K562 (cell line): ENCODE data around the gene CTDNEP1. TPM values are rescaled to one million over a fixed set of nuclear protein-coding genes. Genes with fewer than 3 reads are reported as not detected.

Source experiments
- AFF1 ChIP-seq, 2 experiments: fragments of 450-650 bp; IDR thresholded peaks; 2 replicates each; pipeline ENCODE4 v1.6.1; 2018; ENCODE audit warnings: mild to moderate bottlenecking in 2 of 2, low read depth in 1 of 2; ENCODE audit not compliant: partially characterized antibody in 2 of 2
- ARID1B ChIP-seq: fragments of 450-650 bp; IDR thresholded peaks from 2 replicates; pipeline ENCODE4 v1.6.1; 2016; ENCODE audit warnings: antibody characterized with exemption, mild to moderate bottlenecking, inconsistent platforms
- CTBP1 ChIP-seq: fragments of 450-650 bp; IDR thresholded peaks from 2 replicates; pipeline ENCODE4 v1.6.1; 2016; ENCODE audit warnings: borderline replicate concordance
- ELF4 ChIP-seq: fragments of 450-650 bp; formaldehyde crosslinking; IDR thresholded peaks from 2 replicates; pipeline ENCODE4 v1.4.0; 2022; ENCODE audit warnings: missing genetic modification characterization
- GABPA ChIP-seq: fragments of 200-800 bp; sonication (Bioruptor generic); conservative IDR thresholded peaks from 2 replicates; pipeline ENCODE4 v1.6.1; 2016; ENCODE audit warnings: low read depth, missing genetic modification characterization, missing compliant biosample characterization
- GABPB2 ChIP-seq: fragments of 250-450 bp; sonication (Bioruptor Pico); conservative IDR thresholded peaks from 2 replicates; pipeline ENCODE4 v1.5.1; 2021; ENCODE audit warnings: mild to moderate bottlenecking
- HLTF ChIP-seq: fragments of 450-650 bp; IDR thresholded peaks from 2 replicates; pipeline ENCODE4 v1.6.1; 2016
- KDM5B ChIP-seq: fragments of 200-600 bp; sonication (generic); IDR thresholded peaks from 2 replicates; pipeline ENCODE4 v1.6.1; 2012; ENCODE audit warnings: low read depth, mild to moderate bottlenecking, moderate library complexity, low read length, control low read depth, inconsistent platforms; ENCODE audit not compliant: insufficient replicate concordance
- LARP7 ChIP-seq: fragments of 450-650 bp; IDR thresholded peaks from 2 replicates; pipeline ENCODE4 v1.6.1; 2016
- MEF2D ChIP-seq: conservative IDR thresholded peaks from 2 replicates; pipeline ENCODE4 v1.6.1; 2016; ENCODE audit warnings: low read depth, missing genetic modification characterization, missing compliant biosample characterization
- MITF ChIP-seq: IDR thresholded peaks from 2 replicates; pipeline ENCODE4 v1.6.1; 2014; ENCODE audit warnings: antibody characterized with exemption
- MTA2 ChIP-seq: fragments of 450-650 bp; IDR thresholded peaks from 2 replicates; pipeline ENCODE4 v1.6.1; 2016; ENCODE audit warnings: low read depth
- NFYB ChIP-seq: IDR thresholded peaks from 2 replicates; pipeline ENCODE4 v1.6.1; 2011; ENCODE audit warnings: mild to moderate bottlenecking, moderate library complexity; ENCODE audit not compliant: insufficient read length; ENCODE audit errors: extremely low read depth
- POLR2G ChIP-seq: fragments of 200-400 bp; formaldehyde crosslinking; IDR thresholded peaks from 2 replicates; pipeline ENCODE4 v1.6.1; 2017; ENCODE audit warnings: low read depth, mild to moderate bottlenecking, antibody characterized with exemption, low read length, moderate library complexity
- PTBP1 ChIP-seq: fragments of 200-400 bp; formaldehyde crosslinking; IDR thresholded peaks from 2 replicates; pipeline ENCODE4 v1.6.1; 2017; ENCODE audit warnings: low read depth, low read length
- THRB ChIP-seq: fragments of 450-650 bp; formaldehyde crosslinking; conservative IDR thresholded peaks from 2 replicates; pipeline ENCODE4 v1.4.0; 2022; ENCODE audit warnings: mild to moderate bottlenecking, missing genetic modification characterization
- YY1 ChIP-seq, 3 experiments: IDR thresholded peaks; 2 replicates each; pipeline ENCODE4 v1.6.1; 2011; ENCODE audit warnings: low read length in 2 of 3, mild to moderate bottlenecking in 2 of 3, moderate library complexity in 2 of 3, borderline replicate concordance in 1 of 3, control low read depth in 1 of 3, low read depth in 1 of 3; ENCODE audit not compliant: insufficient read depth in 3 of 3, insufficient replicate concordance in 2 of 3, control insufficient read depth in 1 of 3, insufficient read length in 1 of 3; ENCODE audit errors: extremely low read depth in 1 of 3
- ZNF347 ChIP-seq: fragments of 450-650 bp; formaldehyde crosslinking; IDR thresholded peaks from 2 replicates; pipeline ENCODE4 v1.4.0; 2020; ENCODE audit warnings: low read depth, mild to moderate bottlenecking, moderate library complexity
- ZNF444 ChIP-seq: fragments of 250-450 bp; sonication (Bioruptor Pico); IDR thresholded peaks from 2 replicates; pipeline ENCODE4 v1.4.0; 2020; ENCODE audit warnings: mild to moderate bottlenecking, moderate library complexity
- polyA plus RNA-seq, 8 experiments: library from polyadenylated mRNA; depleted of rRNA in 4 of 8; stranded (reverse) in 5 of 8; unstranded in 3 of 8; fragments of >200 nt; fragmentation: Nextera tagmentation in 2 of 8; fragmentation: Illumina TruSeq in 1 of 8; extraction: Ambion mirVana in 2 of 8; extraction: Trizol in 1 of 8; gene quantifications; 2 replicates each; pipeline versions ENCODE4 v1.2.1 to v1.2.3, GENCODE V29; 2011 to 2014; ENCODE audit warnings: inconsistent platforms in 1 of 8, missing spikeins in 1 of 8
- total RNA-seq, 7 experiments: library from RNA; depleted of rRNA in 6 of 7; stranded (reverse); fragments of >200 nt in 6 of 7; fragmentation: Illumina TruSeq in 2 of 7; extraction: Trizol in 2 of 7; gene quantifications; 2 replicates each; pipeline versions ENCODE4 v1.2.1 to v1.2.3, GENCODE V29; 2011 to 2021; ENCODE audit warnings: low replicate concordance in 1 of 7

CTDNEP1 gene
- total and polyA plus RNA-seq, 9 of the 15 experiments (the other 6 are each of a cell fraction or from before 2014, with no cell fraction given), result 10.7 to 150 (median 28.5) TPM

GRCh38 chr17:7262935-7263800, 11.6 kb upstream of the CTDNEP1 start (continued):
- no peak for TF ChIP-seq GABPB2 (CRISPR knock-in tag)
- no peak for TF ChIP-seq ZNF347 (CRISPR knock-in tag)
- TF ChIP-seq YY1 (IDR thresholded peaks at IDR 0.05; ENCODE audit: borderline replicate concordance in 1 of 3, control insufficient read depth in 1 of 3, extremely low read depth in 1 of 3, insufficient read depth in 3 of 3, insufficient read length in 1 of 3, insufficient replicate concordance in 2 of 3, low read depth in 1 of 3, low read length in 2 of 3), result peak in 1 of 3 experiments; percentile 33
- no peak; the same call in 1 of the 2 replicates for TF ChIP-seq HLTF
- peak; percentile 40 for TF ChIP-seq KDM5B
- TF ChIP-seq THRB (CRISPR knock-in tag), result peak; percentile 51; the same call in 1 of the 2 replicates
- TF ChIP-seq AFF1 (IDR thresholded peaks at IDR 0.05; ENCODE audit: low read depth in 1 of 2, partially characterized antibody in 2 of 2), result peak in 1 of 2 experiments; percentile 69
- peak; percentile 83 for TF ChIP-seq ELF4
- TF ChIP-seq PTBP1, result no peak
- TF ChIP-seq POLR2G, result peak; percentile 23; the same call in 1 of the 2 replicates
- TF ChIP-seq NFYB, result no peak
- no peak for TF ChIP-seq ZNF444 (CRISPR knock-in tag)
- TF ChIP-seq MITF, result no peak
- 0 out of 2 replicates have a peak, but pooled peaks have one; percentile 42 for TF ChIP-seq LARP7
- 0 out of 2 replicates have a peak, but pooled peaks have one; percentile 33 for TF ChIP-seq MEF2D (tag)
- 0 out of 2 replicates have a peak, but pooled peaks have one; percentile 35 for TF ChIP-seq GABPA (tag)
- TF ChIP-seq CTBP1, result peak; percentile 61; the same call in 1 of the 2 replicates
- peak; percentile 65; the same call in 1 of the 2 replicates for TF ChIP-seq ARID1B
- 0 out of 2 replicates have a peak, but pooled peaks have one; percentile 34 for TF ChIP-seq MTA2
